Subcutaneous abdominal adipose tissue (tissue), 5 donors: Measurements from ENCODE around the gene GOLGA8N.
"Not testable (repeated sequence)": the region's sequence is repeated elsewhere in the genome, so short reads cannot be mapped to it uniquely, and the experiment has no call there.

Source experiments
- H3K27ac ChIP-seq: one replicate; pipeline ENCODE4 v1.7.0; 2013; ENCODE audit warnings: low read depth, mild to moderate bottlenecking, inconsistent platforms, low read length, moderate library complexity
- H3K27me3 ChIP-seq, 5 donors: one replicate each; pipeline ENCODE4 v1.7.0; 2013; ENCODE audit warnings: low read length in 5 of 5, inconsistent platforms in 1 of 5; ENCODE audit not compliant: control insufficient read depth in 5 of 5, insufficient read depth in 4 of 5
- H3K36me3 ChIP-seq, 5 donors: one replicate each; pipeline ENCODE4 v1.7.0; 2013; ENCODE audit warnings: low read length in 5 of 5; ENCODE audit not compliant: control insufficient read depth in 5 of 5, insufficient read depth in 5 of 5
- H3K4me1 ChIP-seq, 5 donors: one replicate each; pipeline ENCODE4 v1.7.0; 2013; ENCODE audit warnings: low read length in 5 of 5, mild to moderate bottlenecking in 3 of 5, moderate library complexity in 1 of 5; ENCODE audit not compliant: control insufficient read depth in 5 of 5, insufficient read depth in 5 of 5
- H3K4me3 ChIP-seq, 5 donors: one replicate each; pipeline ENCODE4 v1.7.0; 2013; ENCODE audit warnings: low read length in 5 of 5, low read depth in 1 of 5
- H3K9ac ChIP-seq, 5 donors: one replicate each; pipeline ENCODE4 v1.7.0; 2013; ENCODE audit warnings: low read length in 5 of 5, mild to moderate bottlenecking in 4 of 5, moderate library complexity in 3 of 5
- H3K9me3 ChIP-seq, 5 donors: one replicate each; pipeline ENCODE4 v1.7.0; 2013; ENCODE audit warnings: low read length in 5 of 5; ENCODE audit not compliant: control insufficient read depth in 5 of 5
- donor health status: healthy.
- donor health status: healthy.
- donor health status: healthy.
- donor health status: healthy.
- donor health status: healthy.

GOLGA8N gene

DNA sequence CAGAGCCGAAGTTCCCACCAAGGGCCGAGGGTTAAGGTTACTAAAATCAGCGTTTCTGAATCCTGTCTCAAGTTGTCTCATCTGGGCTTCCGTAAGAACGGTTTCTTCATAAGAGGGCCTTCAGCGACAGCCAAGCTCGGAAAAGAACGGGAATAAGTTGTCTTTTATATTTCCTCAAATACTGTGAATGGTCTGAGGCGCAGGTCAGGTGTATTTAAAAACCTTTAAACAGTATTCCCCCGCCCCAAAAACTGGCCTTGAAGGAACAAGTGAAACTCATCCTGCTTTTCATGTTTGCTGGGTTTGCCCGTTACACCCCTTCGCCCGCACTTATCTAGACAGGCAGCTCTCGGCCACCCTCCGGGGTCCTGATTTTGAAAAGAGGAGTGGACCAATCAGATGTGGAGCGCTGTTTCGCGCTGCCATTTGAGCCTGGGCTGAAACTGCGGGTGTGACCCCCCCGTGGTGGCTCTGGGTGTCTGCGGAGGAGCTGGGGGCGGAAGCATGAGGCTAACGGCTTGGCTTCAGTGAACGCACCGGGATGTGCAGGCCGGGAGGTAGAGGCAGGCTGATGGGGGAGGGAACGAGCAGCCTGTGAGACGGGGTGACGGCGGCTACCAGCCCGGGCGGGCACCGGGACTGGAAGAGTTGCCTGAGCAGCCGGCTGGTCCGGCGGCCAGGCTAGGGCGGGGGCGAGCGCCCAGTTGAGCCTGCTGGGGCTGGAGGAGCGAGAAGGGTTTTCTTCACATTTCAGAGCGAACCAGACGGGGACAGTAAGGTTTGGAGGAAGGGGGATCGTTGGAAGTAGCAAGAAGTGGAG is 22.0 kb downstream of the GOLGA8N start, which contains the start of gene ARHGAP11A:
Gene ARHGAP11A, plus strand, starts transcription at position 454 of the 820 bp plus-strand sequence. CDS start 708 bp downstream, outside the sequence.
- Histone ChIP-seq H3K9ac (peak within 1 kb of the TSS in 4 of 5 donors; percentile 30 to 79 (median 68)), H3K27ac (peak within 1 kb of the TSS; percentile 90)
- not testable (repeated sequence) for H3K36me3 ChIP-seq

DNA sequence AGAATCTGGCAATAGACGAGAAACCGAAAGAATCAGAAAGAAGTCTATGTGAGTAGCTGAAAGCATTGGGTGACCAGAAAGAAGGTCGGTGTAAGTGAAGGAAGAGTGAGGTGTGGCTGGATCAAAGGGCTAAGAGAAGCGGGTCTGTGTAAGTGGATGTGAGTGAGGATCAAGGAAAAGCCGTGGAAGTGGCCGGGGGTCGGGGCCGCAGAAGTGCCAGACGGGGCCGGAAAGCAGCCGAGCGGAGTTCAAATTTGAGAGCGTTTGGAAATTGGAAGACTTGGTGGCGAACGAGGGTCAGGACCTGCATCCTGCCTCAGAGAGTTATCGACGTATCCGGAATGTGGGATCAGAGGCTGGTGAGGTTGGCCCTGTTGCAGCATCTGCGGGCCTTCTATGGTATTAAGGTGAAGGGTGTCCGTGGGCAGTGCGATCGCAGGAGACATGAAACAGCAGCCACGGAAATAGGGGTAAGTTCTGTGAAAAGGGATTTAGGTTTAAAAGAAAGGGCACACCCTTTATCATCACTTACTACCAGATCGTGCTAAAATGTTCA is 22.7 kb downstream of the GOLGA8N start:
- not testable (repeated sequence) for H3K9me3 ChIP-seq, H3K4me1 ChIP-seq, H3K27me3 ChIP-seq, H3K36me3 ChIP-seq, H3K27ac ChIP-seq
- Histone ChIP-seq H3K9ac (peak overlapping the region in 2 of 5 donors; percentile 57 to 58), H3K4me3 (peak overlapping the region; percentile 57 to 81 (median 70))

More for the DNA sequence above, 22.0 kb downstream of the GOLGA8N start, which contains the start of gene ARHGAP11A:
- H3K4me1 ChIP-seq, H3K9me3 ChIP-seq, H3K27me3 ChIP-seq: not testable (repeated sequence)
- peak within 1 kb of the TSS; percentile 59 to 84 (median 72) for H3K4me3 ChIP-seq

DNA sequence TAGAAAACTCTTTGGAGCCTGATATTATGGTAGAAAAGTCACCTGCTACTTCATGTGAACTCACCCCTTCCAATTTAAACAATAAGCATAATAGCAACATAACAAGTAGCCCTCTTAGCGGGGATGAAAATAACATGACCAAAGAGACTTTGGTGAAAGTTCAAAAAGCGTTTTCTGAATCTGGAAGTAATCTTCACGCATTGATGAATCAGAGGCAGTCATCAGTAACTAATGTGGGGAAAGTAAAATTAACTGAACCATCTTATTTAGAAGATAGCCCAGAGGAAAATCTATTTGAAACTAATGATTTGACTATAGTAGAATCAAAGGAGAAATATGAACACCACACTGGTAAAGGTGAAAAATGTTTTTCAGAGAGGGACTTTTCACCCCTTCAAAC is 43.2 kb downstream of the GOLGA8N start:
- Histone ChIP-seq H3K27ac (no peak overlapping the region), H3K4me3 (no peak overlapping the region), H3K4me1 (no peaks in the 10 kb centered on the region), H3K36me3 (peaks cover 0 to 5% (median 0%) of the 10 kb centered on the region in 5 donors), H3K27me3 (peaks cover 2 to 4% (median 2%) of the 10 kb centered on the region in 5 donors), H3K9ac (no peak overlapping the region), H3K9me3 (no peaks in the 10 kb centered on the region)

GRCh38 chr15:32636908-32637567 is 43.8 kb downstream of the GOLGA8N start:
- peaks cover 8 to 9% (median 9%) of the 10 kb centered on the region in 5 donors for H3K27me3 ChIP-seq
- H3K9ac ChIP-seq: no peak overlapping the region
- H3K9me3 ChIP-seq: no peaks in the 10 kb centered on the region
- H3K27ac ChIP-seq: no peak overlapping the region
- peaks cover 0 to 4% (median 0%) of the 10 kb centered on the region in 5 donors for H3K4me1 ChIP-seq
- H3K36me3 ChIP-seq: peaks cover 0 to 5% (median 0%) of the 10 kb centered on the region in 5 donors
- no peak overlapping the region for H3K4me3 ChIP-seq

DNA sequence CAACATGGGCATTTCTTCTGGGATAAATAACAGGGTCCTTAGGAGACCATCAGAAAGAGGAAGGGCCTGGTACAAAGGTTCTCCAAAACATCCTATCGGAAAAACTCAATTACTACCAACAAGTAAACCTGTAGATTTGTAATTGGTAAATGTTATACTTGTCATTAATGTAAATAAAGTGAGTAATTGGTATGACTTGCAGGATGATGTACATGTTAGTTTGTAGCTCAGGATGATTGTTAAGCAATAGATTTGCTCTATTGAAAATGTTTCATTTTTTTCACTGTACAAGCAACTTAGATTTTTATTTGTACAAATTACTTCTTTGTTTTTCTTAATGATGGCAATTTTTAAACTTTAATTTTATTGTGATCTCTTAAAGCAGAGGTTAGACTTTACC is 44.4 kb downstream of the GOLGA8N start:
- H3K27ac ChIP-seq: no peak overlapping the region
- peaks cover 0 to 5% (median 0%) of the 10 kb centered on the region in 5 donors for H3K36me3 ChIP-seq
- H3K9ac ChIP-seq: no peak overlapping the region
- no peaks in the 10 kb centered on the region for H3K9me3 ChIP-seq
- peaks cover 9 to 13% (median 12%) of the 10 kb centered on the region in 5 donors for H3K27me3 ChIP-seq
- H3K4me3 ChIP-seq: no peak overlapping the region
- peaks cover 0 to 4% (median 0%) of the 10 kb centered on the region in 5 donors for H3K4me1 ChIP-seq

GRCh38 chr15:32641517-32642059 is 48.3 kb downstream of the GOLGA8N start, which contains the start of gene SCG5:
Gene SCG5, plus strand, starts transcription at chr15:32641710. Its CDS starts 1,883 bp downstream, at chr15:32643593.
- H3K27me3 ChIP-seq: peaks cover 9 to 16% (median 14%) of the 10 kb centered on the region in 5 donors
- H3K9ac ChIP-seq: no peak within 1 kb of the TSS
- H3K4me3 ChIP-seq: no peak within 1 kb of the TSS
- no peaks in the 10 kb centered on the region for H3K36me3 ChIP-seq
- H3K27ac ChIP-seq: no peak within 1 kb of the TSS
- H3K4me1 ChIP-seq: peaks cover 0 to 4% (median 0%) of the 10 kb centered on the region in 5 donors
- H3K9me3 ChIP-seq: no peaks in the 10 kb centered on the region

GRCh38 chr15:32642667-32643435 is 49.6 kb downstream of the GOLGA8N start:
- no peaks in the 10 kb centered on the region for H3K36me3 ChIP-seq
- no peak overlapping the region for H3K27ac ChIP-seq
- H3K4me1 ChIP-seq: peaks cover 0 to 4% (median 0%) of the 10 kb centered on the region in 5 donors
- no peak overlapping the region for H3K4me3 ChIP-seq
- H3K9me3 ChIP-seq: no peaks in the 10 kb centered on the region
- H3K27me3 ChIP-seq: peaks cover 9 to 16% (median 14%) of the 10 kb centered on the region in 5 donors
- no peak overlapping the region for H3K9ac ChIP-seq

GRCh38 chr15:32643907-32644445 is 50.7 kb downstream of the GOLGA8N start:
- no peaks in the 10 kb centered on the region for H3K9me3 ChIP-seq
- no peak overlapping the region for H3K4me3 ChIP-seq
- H3K4me1 ChIP-seq: peaks cover 0 to 4% (median 0%) of the 10 kb centered on the region in 5 donors
- no peak overlapping the region for H3K27ac ChIP-seq
- H3K9ac ChIP-seq: no peak overlapping the region
- H3K36me3 ChIP-seq: no peaks in the 10 kb centered on the region
- H3K27me3 ChIP-seq: peaks cover 9 to 16% (median 14%) of the 10 kb centered on the region in 5 donors

- H3K36me3 ChIP-seq: no peaks in the 10 kb centered on the region
- peaks cover 0 to 4% (median 0%) of the 10 kb centered on the region in 5 donors for H3K4me1 ChIP-seq
- H3K27ac ChIP-seq: no peak overlapping the region
- H3K27me3 ChIP-seq: peaks cover 9 to 14% (median 13%) of the 10 kb centered on the region in 5 donors
- no peak overlapping the region for H3K4me3 ChIP-seq
- no peaks in the 10 kb centered on the region for H3K9me3 ChIP-seq
- no peak overlapping the region for H3K9ac ChIP-seq
Observed at GRCh38 chr15:32646291-32646690, 53.0 kb downstream of the GOLGA8N start.
